ENCODE measurements around the gene NTRK3. TPM values are rescaled to one million over a fixed set of nuclear protein-coding genes. Genes with fewer than 3 reads are reported as not detected.

Gene NTRK3
- total RNA-seq, 5 donors from 2014 or later (not counting 1 experiment from before 2014, with no cell fraction given), result not detected

GRCh38 chr15:88048237-88048636, 208.3 kb downstream of the NTRK3 start:
- POLR2A ChIA-PET, result no interaction called here

GRCh38 chr15:88046576-88047129, 209.9 kb downstream of the NTRK3 start:
- Mint-ChIP-seq H3K4me1 (no peaks in the 10 kb centered on the region), H3K4me3 (no peak overlapping the region), H3K27me3 (peaks cover 8 to 9% of the 10 kb centered on the region in 2 donors), H3K27ac (no peak overlapping the region), H3K36me3 (no peaks in the 10 kb centered on the region), H3K9me3 (peaks cover 0 to 3% (median 0%) of the 10 kb centered on the region in 3 donors)
- H3K36me3 ChIP-seq (ENCODE audit: control insufficient read depth in 2 of 2, extremely low read depth in 1 of 2, insufficient read depth in 1 of 2, low read length in 1 of 2), result no peaks in the 10 kb centered on the region
- 85% methylated on average over 12 of the region's 13 CpGs for WGBS (ENCODE audit: insufficient coverage)
- no peaks in the 10 kb centered on the region for H3K9me3 ChIP-seq
- ATAC-seq (replicated peaks in 1 of 4) (no peak), DNase-seq (no peak)
- H3K4me1 ChIP-seq (ENCODE audit: control insufficient read depth in 1 of 2, extremely low read depth in 1 of 2, insufficient read depth in 2 of 2, low read length in 2 of 2), result no peaks in the 10 kb centered on the region
- H3K27me3 ChIP-seq (replicated peaks in 1 of 2; ENCODE audit: control insufficient read depth in 2 of 2, extremely low read depth in 1 of 2, insufficient read depth in 2 of 2, low read length in 1 of 2), result peaks cover 0 to 6% of the 10 kb centered on the region in 2 experiments
- no peak overlapping the region for H3K4me3 ChIP-seq (ENCODE audit: control insufficient read depth in 1 of 2, extremely low read depth in 1 of 2, low read length in 1 of 2)
- CTCF ChIA-PET, result no interaction called here
- H3K27ac ChIP-seq (ENCODE audit: low read length), result no peak overlapping the region
- POLR2A ChIA-PET, result no interaction called here

More at GRCh38 chr15:88048237-88048636, 208.3 kb downstream of the NTRK3 start:
- Histone ChIP-seq H3K9me3 (no peaks in the 10 kb centered on the region), H3K4me1 (ENCODE audit: control insufficient read depth in 1 of 2, extremely low read depth in 1 of 2, insufficient read depth in 2 of 2, low read length in 2 of 2) (no peaks in the 10 kb centered on the region), H3K36me3 (ENCODE audit: control insufficient read depth in 2 of 2, extremely low read depth in 1 of 2, insufficient read depth in 1 of 2, low read length in 1 of 2) (no peaks in the 10 kb centered on the region), H3K27me3 (replicated peaks in 1 of 2; ENCODE audit: control insufficient read depth in 2 of 2, extremely low read depth in 1 of 2, insufficient read depth in 2 of 2, low read length in 1 of 2) (peaks cover 0 to 6% of the 10 kb centered on the region in 2 experiments), H3K4me3 (ENCODE audit: control insufficient read depth in 1 of 2, extremely low read depth in 1 of 2, low read length in 1 of 2) (no peak overlapping the region), H3K27ac (ENCODE audit: low read length) (no peak overlapping the region)
- Mint-ChIP-seq H3K36me3 (no peaks in the 10 kb centered on the region), H3K27ac (no peak overlapping the region), H3K9me3 (peaks cover 0 to 3% (median 0%) of the 10 kb centered on the region in 3 donors), H3K4me3 (no peak overlapping the region), H3K4me1 (no peaks in the 10 kb centered on the region), H3K27me3 (peaks cover 8 to 9% of the 10 kb centered on the region in 2 donors)
- DNase-seq, result no peak
- ATAC-seq (replicated peaks in 1 of 4), result no peak
- CTCF ChIA-PET, result no interaction called here
- WGBS (ENCODE audit: insufficient coverage), result 75% methylated on average over 2 of the region's 2 CpGs

- DNase-seq, result no peak
- Mint-ChIP-seq H3K9me3 (no peaks in the 10 kb centered on the region), H3K4me3 (no peak overlapping the region), H3K36me3 (no peaks in the 10 kb centered on the region), H3K4me1 (no peaks in the 10 kb centered on the region), H3K27me3 (peaks cover 0 to 5% of the 10 kb centered on the region in 2 donors), H3K27ac (no peak overlapping the region)
- CTCF ChIA-PET, result no interaction called here
- H3K4me3 ChIP-seq (ENCODE audit: control insufficient read depth in 1 of 2, extremely low read depth in 1 of 2, low read length in 1 of 2), result no peak overlapping the region
- no CpG with 5 or more reads among the region's 1 CpG for WGBS (ENCODE audit: insufficient coverage)
- POLR2A ChIA-PET, result no interaction called here
- no peaks in the 10 kb centered on the region for H3K4me1 ChIP-seq (ENCODE audit: control insufficient read depth in 1 of 2, extremely low read depth in 1 of 2, insufficient read depth in 2 of 2, low read length in 2 of 2)
- H3K27me3 ChIP-seq (replicated peaks in 1 of 2; ENCODE audit: control insufficient read depth in 2 of 2, extremely low read depth in 1 of 2, insufficient read depth in 2 of 2, low read length in 1 of 2), result peaks cover 0 to 6% of the 10 kb centered on the region in 2 experiments
- no peak overlapping the region for H3K27ac ChIP-seq (ENCODE audit: low read length)
- no peaks in the 10 kb centered on the region for H3K9me3 ChIP-seq
- no peaks in the 10 kb centered on the region for H3K36me3 ChIP-seq (ENCODE audit: control insufficient read depth in 2 of 2, extremely low read depth in 1 of 2, insufficient read depth in 1 of 2, low read length in 1 of 2)
- ATAC-seq (replicated peaks in 1 of 4), result no peak
Measured at GRCh38 chr15:88043396-88043795, 213.1 kb downstream of the NTRK3 start.

- Mint-ChIP-seq H3K4me1 (no peaks in the 10 kb centered on the region), H3K27me3 (peaks cover 5 to 10% of the 10 kb centered on the region in 2 donors), H3K4me3 (no peak overlapping the region), H3K27ac (no peak overlapping the region), H3K36me3 (no peaks in the 10 kb centered on the region), H3K9me3 (no peaks in the 10 kb centered on the region)
- Histone ChIP-seq H3K4me3 (ENCODE audit: control insufficient read depth in 1 of 2, extremely low read depth in 1 of 2, low read length in 1 of 2) (no peak overlapping the region), H3K9me3 (no peaks in the 10 kb centered on the region), H3K27ac (ENCODE audit: low read length) (no peak overlapping the region), H3K4me1 (ENCODE audit: control insufficient read depth in 1 of 2, extremely low read depth in 1 of 2, insufficient read depth in 2 of 2, low read length in 2 of 2) (no peaks in the 10 kb centered on the region), H3K27me3 (replicated peaks in 1 of 2; ENCODE audit: control insufficient read depth in 2 of 2, extremely low read depth in 1 of 2, insufficient read depth in 2 of 2, low read length in 1 of 2) (peaks cover 0 to 8% of the 10 kb centered on the region in 2 experiments), H3K36me3 (ENCODE audit: control insufficient read depth in 2 of 2, extremely low read depth in 1 of 2, insufficient read depth in 1 of 2, low read length in 1 of 2) (no peaks in the 10 kb centered on the region)
- WGBS (ENCODE audit: insufficient coverage), result 71% methylated on average over 2 of the region's 5 CpGs
- ATAC-seq (replicated peaks in 1 of 4) (no peak), DNase-seq (no peak)
- POLR2A ChIA-PET, result no interaction called here
- CTCF ChIA-PET, result no interaction called here
Measured at GRCh38 chr15:88042047-88042446, 214.5 kb downstream of the NTRK3 start.

GRCh38 chr15:88040516-88040915, 216.0 kb downstream of the NTRK3 start:
- ATAC-seq (replicated peaks in 1 of 4), result no peak
- Mint-ChIP-seq H3K27ac (no peak overlapping the region), H3K4me3 (no peak overlapping the region), H3K27me3 (peaks cover 8 to 26% of the 10 kb centered on the region in 2 donors), H3K36me3 (no peaks in the 10 kb centered on the region), H3K9me3 (no peaks in the 10 kb centered on the region), H3K4me1 (peaks cover 0 to 6% (median 0%) of the 10 kb centered on the region in 3 donors)
- DNase-seq, result no peak
- Histone ChIP-seq H3K4me1 (ENCODE audit: control insufficient read depth in 1 of 2, extremely low read depth in 1 of 2, insufficient read depth in 2 of 2, low read length in 2 of 2) (no peaks in the 10 kb centered on the region), H3K27ac (ENCODE audit: low read length) (no peak overlapping the region), H3K27me3 (replicated peaks in 1 of 2; ENCODE audit: control insufficient read depth in 2 of 2, extremely low read depth in 1 of 2, insufficient read depth in 2 of 2, low read length in 1 of 2) (peaks cover 0 to 5% of the 10 kb centered on the region in 2 experiments), H3K36me3 (ENCODE audit: control insufficient read depth in 2 of 2, extremely low read depth in 1 of 2, insufficient read depth in 1 of 2, low read length in 1 of 2) (no peaks in the 10 kb centered on the region), H3K4me3 (ENCODE audit: control insufficient read depth in 1 of 2, extremely low read depth in 1 of 2, low read length in 1 of 2) (no peak overlapping the region), H3K9me3 (no peaks in the 10 kb centered on the region)
- ChIA-PET POLR2A (no interaction called here), CTCF (no interaction called here)
- WGBS (ENCODE audit: insufficient coverage), result no CpG with 5 or more reads among the region's 1 CpG

GRCh38 chr15:88038261-88038660, 218.3 kb downstream of the NTRK3 start:
- no peaks in the 10 kb centered on the region for H3K9me3 ChIP-seq

More at GRCh38 chr15:88038261-88038660, 218.3 kb downstream of the NTRK3 start:
- DNase-seq, result no peak
- Mint-ChIP-seq H3K27me3 (peaks cover 14 to 37% of the 10 kb centered on the region in 2 donors), H3K9me3 (no peaks in the 10 kb centered on the region), H3K4me1 (peaks cover 0 to 6% (median 0%) of the 10 kb centered on the region in 3 donors), H3K27ac (no peak overlapping the region), H3K36me3 (no peaks in the 10 kb centered on the region), H3K4me3 (no peak overlapping the region)
- Histone ChIP-seq H3K4me3 (ENCODE audit: control insufficient read depth in 1 of 2, extremely low read depth in 1 of 2, low read length in 1 of 2) (no peak overlapping the region), H3K36me3 (ENCODE audit: control insufficient read depth in 2 of 2, extremely low read depth in 1 of 2, insufficient read depth in 1 of 2, low read length in 1 of 2) (no peaks in the 10 kb centered on the region), H3K4me1 (ENCODE audit: control insufficient read depth in 1 of 2, extremely low read depth in 1 of 2, insufficient read depth in 2 of 2, low read length in 2 of 2) (no peaks in the 10 kb centered on the region), H3K27ac (ENCODE audit: low read length) (no peak overlapping the region), H3K27me3 (replicated peaks in 1 of 2; ENCODE audit: control insufficient read depth in 2 of 2, extremely low read depth in 1 of 2, insufficient read depth in 2 of 2, low read length in 1 of 2) (peaks cover 0 to 6% of the 10 kb centered on the region in 2 experiments)
- CTCF ChIA-PET, result no interaction called here
- no peak for ATAC-seq (replicated peaks in 1 of 4)
- 86% methylated on average over 2 of the region's 4 CpGs for WGBS (ENCODE audit: insufficient coverage)
- POLR2A ChIA-PET, result no interaction called here
